ENCODE measurements around the gene DCDC2.

DCDC2 gene

GRCh38 chr6:24358219-24358821 is 461 bp upstream of the DCDC2 start:
- in situ Hi-C loops (cut with MboI; ENCODE audit: low sequenced_read_pairs), result no loop called here
- no peaks in the 10 kb centered on the region for H3K36me3 ChIP-seq (replicated peaks)
- H3K4me3 ChIP-seq, result no peak overlapping the region
- peaks cover 30% of the 10 kb centered on the region for H3K27me3 ChIP-seq (ENCODE audit: low read depth)
- no peaks in the 10 kb centered on the region for H3K9me3 ChIP-seq
- no peak for DNase-seq (ENCODE audit: low spot score in 2 of 2)
- no peaks in the 10 kb centered on the region; the same call in 1 of the 2 replicates for H3K4me1 ChIP-seq

- Histone ChIP-seq H3K36me3 (replicated peaks) (no peaks in the 10 kb centered on the region), H3K4me3 (no peak overlapping the region), H3K9me3 (no peaks in the 10 kb centered on the region), H3K4me1 (no peaks in the 10 kb centered on the region; the same call in 1 of the 2 replicates), H3K27me3 (ENCODE audit: low read depth) (peaks cover 35% of the 10 kb centered on the region)
- no peak for DNase-seq (ENCODE audit: low spot score in 2 of 2)
- in situ Hi-C loops (cut with MboI; ENCODE audit: low sequenced_read_pairs), result no loop called here
Observed at GRCh38 chr6:24356310-24356973, 1.4 kb downstream of the DCDC2 start.

GRCh38 chr6:24355393-24355792 is 2.5 kb downstream of the DCDC2 start:
- Histone ChIP-seq H3K4me1 (no peaks in the 10 kb centered on the region; the same call in 1 of the 2 replicates), H3K9me3 (no peaks in the 10 kb centered on the region), H3K27me3 (ENCODE audit: low read depth) (peaks cover 35% of the 10 kb centered on the region), H3K36me3 (replicated peaks) (no peaks in the 10 kb centered on the region), H3K4me3 (no peak overlapping the region)
- no peak for DNase-seq (ENCODE audit: low spot score in 2 of 2)
- in situ Hi-C loops (cut with MboI; ENCODE audit: low sequenced_read_pairs), result no loop called here

- no peaks in the 10 kb centered on the region for H3K36me3 ChIP-seq (replicated peaks)
- H3K4me3 ChIP-seq, result no peak overlapping the region
- in situ Hi-C loops (cut with MboI; ENCODE audit: low sequenced_read_pairs), result no loop called here
- no peak for DNase-seq (ENCODE audit: low spot score in 2 of 2)
- H3K4me1 ChIP-seq, result no peaks in the 10 kb centered on the region
- H3K9me3 ChIP-seq, result no peaks in the 10 kb centered on the region
- peaks cover 37% of the 10 kb centered on the region for H3K27me3 ChIP-seq (ENCODE audit: low read depth)
Observed at GRCh38 chr6:24353861-24354260, 4.0 kb downstream of the DCDC2 start.

GRCh38 chr6:24352434-24352833 is 5.4 kb downstream of the DCDC2 start:
- Histone ChIP-seq H3K36me3 (replicated peaks) (no peaks in the 10 kb centered on the region), H3K4me1 (no peaks in the 10 kb centered on the region), H3K9me3 (no peaks in the 10 kb centered on the region), H3K27me3 (ENCODE audit: low read depth) (peaks cover 39% of the 10 kb centered on the region), H3K4me3 (no peak overlapping the region)
- in situ Hi-C loops (cut with MboI; ENCODE audit: low sequenced_read_pairs), result no loop called here
- DNase-seq (ENCODE audit: low spot score in 2 of 2), result no peak

- peaks cover 21% of the 10 kb centered on the region for H3K27me3 ChIP-seq (ENCODE audit: low read depth)
- no peak overlapping the region for H3K4me3 ChIP-seq
- no peaks in the 10 kb centered on the region for H3K9me3 ChIP-seq
- DNase-seq (ENCODE audit: low spot score in 2 of 2), result no peak
- H3K4me1 ChIP-seq, result no peaks in the 10 kb centered on the region
- in situ Hi-C loops (cut with MboI; ENCODE audit: low sequenced_read_pairs), result no loop called here
- no peaks in the 10 kb centered on the region for H3K36me3 ChIP-seq (replicated peaks)
Observed at GRCh38 chr6:24344976-24345375, 12.9 kb downstream of the DCDC2 start.

GRCh38 chr6:24340998-24341938 is 16.6 kb downstream of the DCDC2 start:
- in situ Hi-C loops (cut with MboI; ENCODE audit: low sequenced_read_pairs), result no loop called here
- no peak overlapping the region for H3K4me3 ChIP-seq
- no peak for DNase-seq (ENCODE audit: low spot score in 2 of 2)

GRCh38 chr6:24339932-24340331 is 17.9 kb downstream of the DCDC2 start:
- H3K4me1 ChIP-seq, result no peaks in the 10 kb centered on the region
- in situ Hi-C loops (cut with MboI; ENCODE audit: low sequenced_read_pairs), result no loop called here
- H3K9me3 ChIP-seq, result no peaks in the 10 kb centered on the region; the same call in 1 of the 2 replicates
- no peak for DNase-seq (ENCODE audit: low spot score in 2 of 2)
- H3K4me3 ChIP-seq, result no peak overlapping the region
- no peaks in the 10 kb centered on the region for H3K36me3 ChIP-seq (replicated peaks)
- H3K27me3 ChIP-seq (ENCODE audit: low read depth), result peaks cover 13% of the 10 kb centered on the region

More at GRCh38 chr6:24340998-24341938, 16.6 kb downstream of the DCDC2 start:
- no peaks in the 10 kb centered on the region for H3K36me3 ChIP-seq (replicated peaks)
- peaks cover 17% of the 10 kb centered on the region for H3K27me3 ChIP-seq (ENCODE audit: low read depth)
- H3K9me3 ChIP-seq, result no peaks in the 10 kb centered on the region; the same call in 1 of the 2 replicates
- H3K4me1 ChIP-seq, result no peaks in the 10 kb centered on the region

GRCh38 chr6:24334285-24334684 is 23.6 kb downstream of the DCDC2 start:
- Histone ChIP-seq H3K27me3 (ENCODE audit: low read depth) (peaks cover 17% of the 10 kb centered on the region), H3K4me3 (no peak overlapping the region), H3K4me1 (no peaks in the 10 kb centered on the region), H3K36me3 (replicated peaks) (no peaks in the 10 kb centered on the region), H3K9me3 (no peaks in the 10 kb centered on the region; the same call in 1 of the 2 replicates)
- in situ Hi-C loops (cut with MboI; ENCODE audit: low sequenced_read_pairs), result no loop called here
- no peak for DNase-seq (ENCODE audit: low spot score in 2 of 2)

GRCh38 chr6:24332317-24332716 is 25.5 kb downstream of the DCDC2 start:
- Histone ChIP-seq H3K36me3 (replicated peaks) (no peaks in the 10 kb centered on the region), H3K4me1 (no peaks in the 10 kb centered on the region), H3K4me3 (no peak overlapping the region), H3K27me3 (ENCODE audit: low read depth) (peaks cover 27% of the 10 kb centered on the region), H3K9me3 (no peaks in the 10 kb centered on the region; the same call in 1 of the 2 replicates)
- in situ Hi-C loops (cut with MboI; ENCODE audit: low sequenced_read_pairs), result no loop called here
- no peak for DNase-seq (ENCODE audit: low spot score in 2 of 2)

GRCh38 chr6:24330137-24330732 is 27.6 kb downstream of the DCDC2 start:
- in situ Hi-C loops (cut with MboI; ENCODE audit: low sequenced_read_pairs), result no loop called here
- H3K36me3 ChIP-seq (replicated peaks), result no peaks in the 10 kb centered on the region
- peaks cover 46% of the 10 kb centered on the region for H3K27me3 ChIP-seq (ENCODE audit: low read depth)
- no peak overlapping the region for H3K4me3 ChIP-seq
- no peaks in the 10 kb centered on the region for H3K9me3 ChIP-seq
- no peak for DNase-seq (ENCODE audit: low spot score in 2 of 2)
- no peaks in the 10 kb centered on the region for H3K4me1 ChIP-seq

- DNase-seq (ENCODE audit: low spot score in 2 of 2), result no peak
- H3K4me1 ChIP-seq, result no peaks in the 10 kb centered on the region
- H3K36me3 ChIP-seq (replicated peaks), result no peaks in the 10 kb centered on the region
- no peak overlapping the region for H3K4me3 ChIP-seq
- H3K27me3 ChIP-seq (ENCODE audit: low read depth), result peaks cover 54% of the 10 kb centered on the region
- H3K9me3 ChIP-seq, result no peaks in the 10 kb centered on the region
- in situ Hi-C loops (cut with MboI; ENCODE audit: low sequenced_read_pairs), result no loop called here
Observed at GRCh38 chr6:24329451-24329850, 28.4 kb downstream of the DCDC2 start.

- DNase-seq (ENCODE audit: low spot score in 2 of 2), result no peak
- Histone ChIP-seq H3K4me3 (no peak overlapping the region), H3K9me3 (no peaks in the 10 kb centered on the region), H3K27me3 (ENCODE audit: low read depth) (peaks cover 58% of the 10 kb centered on the region), H3K4me1 (no peaks in the 10 kb centered on the region), H3K36me3 (replicated peaks) (no peaks in the 10 kb centered on the region)
- in situ Hi-C loops (cut with MboI; ENCODE audit: low sequenced_read_pairs), result no loop called here
Observed at GRCh38 chr6:24329022-24329421, 28.8 kb downstream of the DCDC2 start.
